GM20000 (cell line): Measurements from ENCODE around the gene ZFHX3.

Experiments used
- DNase-seq: peaks from one replicate; pipeline ENCODE4 v3.0.0; 2012; ENCODE audit warnings: low spot score
- CTCF ChIP-seq: IDR thresholded peaks from 2 replicates; pipeline ENCODE4 v1.5.1; 2012; ENCODE audit warnings: mild to moderate bottlenecking, control low read depth; ENCODE audit errors: extremely low read depth, missing control alignments

The ZFHX3 gene

DNA sequence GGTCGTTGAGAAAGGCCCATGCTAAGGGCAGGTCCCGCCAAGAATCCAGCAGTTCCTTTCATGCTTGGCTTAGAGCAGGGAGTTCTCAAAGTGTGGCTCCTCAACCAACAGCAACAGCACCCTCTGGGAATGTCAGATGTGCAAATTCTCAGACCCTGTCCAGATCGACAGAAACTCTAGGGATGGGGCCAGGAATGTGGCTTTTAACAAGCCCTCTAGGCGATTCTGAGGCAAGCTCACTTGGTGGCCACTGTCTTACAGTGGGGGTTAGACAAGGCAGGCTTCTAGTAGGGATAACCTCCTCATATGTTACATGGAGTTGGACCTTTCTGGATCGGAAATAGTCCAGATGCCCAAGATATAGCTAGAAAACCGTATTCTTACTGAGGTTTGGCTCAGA lies 144.8 kb downstream of the ZFHX3 start:
- DNase-seq = no peak

DNA sequence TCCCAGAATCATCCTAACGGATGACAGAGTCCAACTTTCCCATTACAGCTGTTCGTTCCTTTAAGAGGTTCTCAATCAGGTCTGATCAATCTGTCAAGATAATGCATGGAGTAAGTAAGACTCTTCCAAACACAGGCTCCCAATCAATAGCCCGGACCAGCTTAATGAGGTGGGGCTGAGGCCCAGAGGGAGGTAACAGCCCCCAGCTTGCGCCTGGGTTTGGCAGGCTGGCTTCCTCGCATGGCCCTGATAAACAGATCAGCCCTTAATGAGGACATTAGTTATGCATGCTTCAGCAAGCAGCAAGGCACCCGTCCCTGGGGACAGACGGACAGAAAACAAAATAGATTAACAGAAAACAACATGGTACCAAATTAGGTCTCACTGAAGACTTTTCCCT lies 145.7 kb downstream of the ZFHX3 start:
- no peak for DNase-seq
- TF ChIP-seq CTCF = no peak

More for the DNA sequence above, 144.8 kb downstream of the ZFHX3 start:
- no peak for TF ChIP-seq CTCF

DNA sequence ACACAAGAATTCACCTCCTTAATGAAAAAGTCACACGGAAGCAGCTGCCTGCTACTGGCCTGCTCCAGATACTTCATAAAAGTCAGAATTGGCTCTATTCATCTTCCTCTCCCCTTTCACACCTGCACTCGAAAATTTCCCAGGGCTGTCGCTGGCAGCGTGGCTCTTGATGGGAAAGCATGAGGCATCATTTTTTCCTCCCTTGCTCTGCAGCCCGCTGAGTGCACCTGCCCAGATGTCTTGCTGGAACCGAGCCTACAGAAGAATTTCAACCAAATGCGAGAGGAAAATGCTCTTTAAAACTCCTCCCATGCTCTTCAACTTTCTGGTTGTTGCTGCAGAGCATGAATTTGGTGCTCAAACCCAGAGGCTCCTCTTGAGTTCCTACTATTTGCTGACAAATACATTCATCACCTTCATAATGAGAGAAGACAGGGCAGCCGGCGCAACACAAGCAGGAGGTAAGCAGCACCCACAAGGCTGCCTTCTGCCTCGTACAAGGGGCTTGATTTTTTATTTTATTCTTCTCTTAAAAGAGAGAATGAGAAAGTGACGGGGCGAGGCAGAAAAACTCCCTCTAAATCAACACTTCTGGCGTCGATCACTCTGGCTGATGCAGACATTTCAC lies 146.8 kb downstream of the ZFHX3 start:
- no peak for DNase-seq
- TF ChIP-seq CTCF = no peak

DNA sequence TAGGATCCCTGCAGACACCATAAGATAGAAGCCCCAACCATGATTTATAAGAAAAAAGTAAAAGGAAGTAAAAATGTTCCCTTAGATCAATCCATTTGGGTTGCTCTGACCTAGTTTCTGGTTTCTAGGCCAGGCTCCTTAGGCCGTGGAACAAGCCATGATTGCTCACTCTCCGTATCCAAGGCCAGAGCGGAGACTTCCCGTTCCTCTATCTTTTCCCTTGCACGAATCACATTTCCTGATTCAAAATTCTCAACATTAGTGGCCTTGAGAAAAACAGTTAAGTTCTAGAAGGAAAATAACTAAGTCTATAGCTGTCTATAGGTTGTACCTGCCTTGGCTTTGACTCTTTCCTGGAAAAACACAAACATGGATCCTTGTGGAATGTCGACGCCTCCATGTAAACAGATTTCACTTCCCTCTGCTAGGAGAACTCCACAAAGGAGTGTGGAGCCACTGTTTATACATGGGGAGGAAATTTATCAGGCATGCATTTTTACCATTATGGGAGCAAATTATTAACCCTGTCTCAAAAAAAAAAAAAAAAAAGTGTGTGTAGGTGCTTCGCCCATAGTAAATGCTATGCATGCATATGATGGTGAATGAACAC lies 149.6 kb downstream of the ZFHX3 start:
- TF ChIP-seq CTCF = no peak
- no peak for DNase-seq

DNA sequence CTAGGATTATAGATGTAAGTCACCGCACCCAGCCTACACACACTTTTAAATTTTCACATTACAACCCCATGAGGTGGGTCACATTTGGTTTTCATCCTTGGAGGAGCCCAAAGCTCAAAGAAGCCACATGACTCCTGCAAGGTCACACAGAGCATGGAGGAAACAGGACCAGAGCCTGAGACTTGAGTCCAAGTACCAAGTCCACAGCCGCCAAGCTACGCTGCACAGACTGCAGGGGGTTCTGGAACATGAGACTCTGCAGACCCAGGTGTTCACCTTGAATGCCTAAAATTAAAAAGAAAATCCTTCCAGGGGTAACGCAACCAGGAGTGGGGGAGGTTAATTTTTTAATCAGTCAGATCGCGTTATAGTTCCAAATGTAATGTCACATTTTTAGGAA lies 150.2 kb downstream of the ZFHX3 start:
- DNase-seq = no peak

GRCh38 chr16:72896485-72897118 lies 151.3 kb downstream of the ZFHX3 start:
- TF ChIP-seq CTCF = no peak
- DNase-seq = no peak

More for the DNA sequence above, 150.2 kb downstream of the ZFHX3 start:
- no peak for TF ChIP-seq CTCF

DNA sequence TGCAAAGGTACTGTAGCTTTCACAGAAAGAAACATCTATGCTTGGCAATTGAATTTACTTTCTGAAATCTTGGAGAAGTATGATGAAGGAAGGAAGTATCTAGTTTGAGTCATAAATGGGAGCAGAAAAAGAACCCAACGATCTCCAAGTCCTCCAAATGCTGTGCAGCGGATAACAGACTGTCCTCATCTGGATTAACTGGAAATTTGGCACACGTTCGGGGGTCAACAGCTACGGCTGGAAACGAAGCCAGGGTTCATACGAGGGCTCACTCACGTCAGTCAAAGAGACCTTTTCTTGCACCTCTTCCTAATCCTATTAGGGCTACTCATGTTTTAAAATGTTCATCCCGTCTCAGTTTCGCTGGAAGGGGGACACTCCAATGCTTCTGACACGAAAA lies 152.0 kb downstream of the ZFHX3 start:
- TF ChIP-seq CTCF = no peak
- no peak for DNase-seq
